ENCODE data around the gene VCL.

- no peak for TF ChIP-seq CEBPB (IDR thresholded peaks at IDR 0.05; ENCODE audit: low read depth)
- no peak for TF ChIP-seq CTCF (IDR thresholded peaks at IDR 0.05 in 2 of 3, conservative IDR thresholded peaks at IDR 0.05 in 1 of 3; ENCODE audit: borderline replicate concordance in 1 of 3, insufficient read depth in 1 of 3, low read depth in 2 of 3, low read length in 2 of 3)
- no peak for TF ChIP-seq MAX (IDR thresholded peaks at IDR 0.05)
- no peak for TF ChIP-seq SIN3A (IDR thresholded peaks at IDR 0.05; ENCODE audit: low read depth)
- no peak for TF ChIP-seq POLR2A (IDR thresholded peaks at IDR 0.05; ENCODE audit: borderline replicate concordance, extremely low read depth, insufficient read depth, insufficient read length)
- TF ChIP-seq ZNF274 (IDR thresholded peaks at IDR 0.05; ENCODE audit: low read depth, low read length) = no peak
- no peak for TF ChIP-seq SP1 (IDR thresholded peaks at IDR 0.05; ENCODE audit: low read depth)
- TF ChIP-seq EGR1 (IDR thresholded peaks at IDR 0.05; ENCODE audit: low read depth) = no peak
- no peak for TF ChIP-seq REST (IDR thresholded peaks at IDR 0.05; ENCODE audit: low read depth)
- TF ChIP-seq EZH2 (IDR thresholded peaks at IDR 0.05) = no peak
- TF ChIP-seq YY1 (IDR thresholded peaks at IDR 0.05; ENCODE audit: extremely low read depth, insufficient replicate concordance, low read depth, low read length) = no peak
- no peak for TF ChIP-seq EZH2phosphoT487 (IDR thresholded peaks at IDR 0.05; ENCODE audit: borderline replicate concordance)
- no peak for TF ChIP-seq JUND (IDR thresholded peaks at IDR 0.05)
- no peak for TF ChIP-seq ATF3 (IDR thresholded peaks at IDR 0.05)
Observed at GRCh38 chr10:73983096-73984047, 14.5 kb upstream of the VCL start.

Measured in HCT116 (cell line).